CD4-positive, alpha-beta T cell (primary cell): Measurements from ENCODE around the gene MAP4. TPM values are rescaled to one million over a fixed set of nuclear protein-coding genes. Genes with fewer than 3 reads are reported as not detected.

Experiments used
- ATAC-seq: fragments of 200-7000 bp; cut with Tn5 transposase; one replicate; pipeline ENCODE4 v1.10.0; 2022; ENCODE audit warnings: mild to moderate bottlenecking; ENCODE audit not compliant: poor library complexity
- CTCF ChIA-PET: fragments of 350-600 bp; sonication (Branson Sonifier 250); formaldehyde crosslinking; loops from one replicate; lab custom pipeline; 2021; ENCODE audit warnings: antibody characterized with exemption, inconsistent platforms; lab: Charles Lee
- POLR2A ChIA-PET: fragments of 350-600 bp; sonication (Branson Sonifier 250); formaldehyde crosslinking; loops from one replicate; lab custom pipeline; 2021; ENCODE audit warnings: antibody characterized with exemption, inconsistent platforms; lab: Charles Lee
- DNase-seq, 14 experiments: peaks; one replicate each; pipeline ENCODE4 v3.0.0-alpha.2; 2013 to 2020; ENCODE audit warnings: mixed read lengths in 2 of 14
- H3K27ac ChIP-seq, 2 donors: one replicate each; pipeline versions ENCODE4 v1.5.1 to v1.7.0; 2013; ENCODE audit warnings: low read length in 2 of 2, low read depth in 1 of 2, mild to moderate bottlenecking in 1 of 2
- H3K27me3 ChIP-seq, 2 experiments: 1 replicate in 1 of 2; 2 replicates in 1 of 2; pipeline versions ENCODE4 v1.6.1 to v1.7.0; 2013; ENCODE audit warnings: low read length in 2 of 2, control low read depth in 1 of 2, mild to moderate bottlenecking in 1 of 2, moderate library complexity in 1 of 2; ENCODE audit not compliant: insufficient read depth in 2 of 2, control insufficient read depth in 1 of 2
- H3K36me3 ChIP-seq: one replicate; pipeline ENCODE4 v1.6.1; 2013; ENCODE audit warnings: low read length, control low read depth; ENCODE audit not compliant: insufficient read depth
- H3K4me1 ChIP-seq: one replicate; pipeline ENCODE4 v1.6.1; 2013; ENCODE audit warnings: low read length, control low read depth; ENCODE audit not compliant: insufficient read depth
- H3K4me3 ChIP-seq: one replicate; pipeline ENCODE4 v1.5.1; 2013; ENCODE audit warnings: mild to moderate bottlenecking, low read length, moderate library complexity
- H3K9me3 ChIP-seq, 2 experiments: 1 replicate in 1 of 2; 2 replicates in 1 of 2; pipeline versions ENCODE4 v1.6.1 to v1.7.0; 2013; ENCODE audit warnings: low read length in 2 of 2, mild to moderate bottlenecking in 2 of 2, control low read depth in 1 of 2, moderate library complexity in 1 of 2; ENCODE audit not compliant: control insufficient read depth in 1 of 2, insufficient read depth in 1 of 2
- H3K27ac Mint-ChIP-seq: one replicate; pipeline ENCODE4 v1.8.0; 2020; ENCODE audit warnings: mixed read lengths
- H3K27me3 Mint-ChIP-seq: one replicate; pipeline ENCODE4 v1.8.0; 2021; ENCODE audit warnings: mixed read lengths
- H3K36me3 Mint-ChIP-seq: one replicate; pipeline ENCODE4 v1.8.0; 2021; ENCODE audit warnings: low read depth, mixed read lengths
- H3K4me1 Mint-ChIP-seq: one replicate; pipeline ENCODE4 v1.8.0; 2021; ENCODE audit warnings: low read depth, mixed read lengths
- H3K4me3 Mint-ChIP-seq: one replicate; pipeline ENCODE4 v1.8.0; 2020; ENCODE audit warnings: mild to moderate bottlenecking, mixed read lengths
- H3K9me3 Mint-ChIP-seq: one replicate; pipeline ENCODE4 v1.8.0; 2020; ENCODE audit warnings: mixed read lengths
- CTCF ChIP-seq: fragments of 200-600 bp; IDR thresholded peaks from one replicate; pipeline ENCODE4 v1.8.0; 2022; ENCODE audit warnings: antibody characterized with exemption, mild to moderate bottlenecking
- intact Hi-C, 2 experiments: fragments of 100-400 bp; cut with DNase I in 1 of 2; cut with micrococcal nuclease in 1 of 2; formaldehyde crosslinking; loops; one replicate each; pipeline versions ENCODE4 v1.15.1 to v1.9.0; 2023 to 2025; cut with DNase I, micrococcal nuclease
- total RNA-seq, 174 experiments: library from RNA in 2 of 174; stranded (reverse) in 2 of 174; gene quantifications; one replicate each; pipeline ENCODE4 v1.2.3 and lab custom pipeline; 2021 to 2026

The MAP4 gene
- total RNA-seq, 2 experiments from 2014 or later, result 42.2 to 42.6 TPM

GRCh38 chr3:48004694-48005093 lies 11.5 kb downstream of the MAP4 start:
- POLR2A ChIA-PET, result no interaction called here
- Histone ChIP-seq H3K4me3 (no peak overlapping the region), H3K27me3 (no peaks in the 10 kb centered on the region), H3K4me1 (no peaks in the 10 kb centered on the region), H3K36me3 (peaks cover 3% of the 10 kb centered on the region), H3K27ac (no peak overlapping the region), H3K9me3 (no peaks in the 10 kb centered on the region)
- Mint-ChIP-seq H3K27ac (no peak overlapping the region), H3K36me3 (no peaks in the 10 kb centered on the region), H3K9me3 (no peaks in the 10 kb centered on the region), H3K27me3 (no peaks in the 10 kb centered on the region), H3K4me1 (no peaks in the 10 kb centered on the region), H3K4me3 (no peak overlapping the region)
- intact Hi-C loops, result no loop called here
- no peak for ATAC-seq
- CTCF ChIA-PET, result no interaction called here
- no peak for TF ChIP-seq CTCF
- no peak for DNase-seq

GRCh38 chr3:48002787-48003186 lies 13.4 kb downstream of the MAP4 start:
- Mint-ChIP-seq H3K36me3 (no peaks in the 10 kb centered on the region), H3K4me3 (no peak overlapping the region), H3K9me3 (no peaks in the 10 kb centered on the region), H3K27me3 (no peaks in the 10 kb centered on the region), H3K27ac (no peak overlapping the region), H3K4me1 (no peaks in the 10 kb centered on the region)
- no peaks in the 10 kb centered on the region for H3K9me3 ChIP-seq
- H3K27me3 ChIP-seq, result no peaks in the 10 kb centered on the region
- ATAC-seq (no peak), DNase-seq (no peak)
- no peaks in the 10 kb centered on the region for H3K36me3 ChIP-seq
- no peak for TF ChIP-seq CTCF
- H3K4me3 ChIP-seq, result no peak overlapping the region
- H3K27ac ChIP-seq, result no peak overlapping the region
- intact Hi-C loops, result no loop called here
- no peaks in the 10 kb centered on the region for H3K4me1 ChIP-seq
- ChIA-PET POLR2A (no interaction called here), CTCF (interaction anchor here (1.3 kb wide), 1 partner anchor 13 kb away, joined by 8 read pairs; no protein-coding TSS in a partner anchor)

- Mint-ChIP-seq H3K27ac (no peak overlapping the region), H3K4me3 (no peak overlapping the region), H3K9me3 (no peaks in the 10 kb centered on the region), H3K36me3 (no peaks in the 10 kb centered on the region), H3K4me1 (peaks cover 1% of the 10 kb centered on the region), H3K27me3 (no peaks in the 10 kb centered on the region)
- intact Hi-C loops, result no loop called here
- Histone ChIP-seq H3K4me1 (no peaks in the 10 kb centered on the region), H3K27ac (no peak overlapping the region), H3K36me3 (no peaks in the 10 kb centered on the region), H3K27me3 (no peaks in the 10 kb centered on the region), H3K4me3 (no peak overlapping the region), H3K9me3 (no peaks in the 10 kb centered on the region)
- ChIA-PET POLR2A (no interaction called here), CTCF (interaction anchor here (1.3 kb wide), 1 partner anchor 12 kb away, joined by 8 read pairs; no protein-coding TSS in a partner anchor)
- ATAC-seq (no peak), DNase-seq (no peak)
- no peak for TF ChIP-seq CTCF
These were observed 14.2 kb downstream of the MAP4 start for GRCh38 chr3:48001991-48002390.
